NCI-H226 (cell line): ENCODE data around the gene DCAF10.
"Not testable (repeated sequence)": the region's sequence is repeated elsewhere in the genome, so short reads cannot be mapped to it uniquely, and the experiment has no call there.

ENCODE experiments used
- DNase-seq: peaks from one replicate; pipeline ENCODE4 v3.0.0-alpha.2; 2015

Gene DCAF10

GRCh38 chr9:37792122-37792521 lies 8.5 kb upstream of the DCAF10 start:
- DNase-seq = no peak

- DNase-seq = no peak
Measured at GRCh38 chr9:37796232-37796631, 4.4 kb upstream of the DCAF10 start.

GRCh38 chr9:37798677-37799076 lies 1.9 kb upstream of the DCAF10 start:
- no peak for DNase-seq

- DNase-seq = peak; percentile 1
Measured at GRCh38 chr9:37801287-37801850, 772 bp downstream of the DCAF10 start.

GRCh38 chr9:37801959-37802711 lies 1.5 kb downstream of the DCAF10 start:
- no peak for DNase-seq

- no peak for DNase-seq
Measured at GRCh38 chr9:37806271-37806670, 5.7 kb downstream of the DCAF10 start.

- DNase-seq = not testable (repeated sequence)
Measured at GRCh38 chr9:37809676-37810075, 9.1 kb downstream of the DCAF10 start.

- no peak for DNase-seq
Measured at GRCh38 chr9:37811906-37812476, 11.4 kb downstream of the DCAF10 start.

DNA sequence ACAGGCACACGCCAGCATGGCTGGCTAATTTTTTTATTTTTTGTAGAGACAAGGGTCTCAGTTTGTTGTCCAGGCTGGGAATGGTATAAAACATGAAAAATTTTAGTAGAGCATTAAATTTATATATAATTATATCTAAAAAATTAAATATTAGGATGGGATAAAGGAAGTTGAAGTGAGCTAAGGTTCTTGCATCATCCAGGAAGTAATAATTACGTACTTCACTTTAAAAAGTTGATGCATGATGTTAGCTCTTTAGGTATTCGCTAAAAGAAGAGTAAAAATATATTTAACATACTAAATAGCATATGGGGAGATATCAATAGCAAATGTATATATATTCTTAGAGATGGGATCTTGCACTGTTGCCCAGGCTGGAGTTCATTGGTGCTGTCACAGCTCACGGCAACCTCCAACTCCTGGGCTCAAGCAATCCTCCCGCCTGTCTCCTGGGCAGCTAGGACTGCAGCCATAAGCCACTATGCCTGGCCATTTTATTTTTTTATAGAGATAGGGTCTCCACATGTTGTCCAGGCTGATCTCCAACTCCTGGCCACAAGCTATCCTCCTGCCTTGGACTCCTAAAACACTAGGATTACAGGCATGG lies 12.3 kb downstream of the DCAF10 start:
- no peak for DNase-seq

GRCh38 chr9:37818849-37819248 lies 18.3 kb downstream of the DCAF10 start:
- DNase-seq = no peak

DNA sequence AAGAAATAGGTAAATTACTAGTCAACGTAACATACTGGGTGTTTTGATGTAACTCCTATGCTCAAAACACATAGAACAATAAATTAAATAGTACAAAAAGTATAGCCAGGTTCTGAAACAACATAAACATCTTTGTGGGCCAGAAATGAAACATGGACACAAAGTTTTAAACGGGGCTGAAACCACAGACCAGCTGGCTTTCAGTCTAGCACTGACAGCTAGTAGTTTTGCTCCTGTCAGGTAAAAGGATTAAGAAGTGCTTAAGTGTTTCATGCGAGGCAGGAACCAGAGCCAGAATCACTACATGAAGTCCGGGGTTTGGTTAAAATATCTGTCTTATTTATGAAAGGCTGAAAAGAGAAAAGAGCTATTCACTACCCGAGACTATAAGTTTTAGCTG lies 19.5 kb downstream of the DCAF10 start:
- DNase-seq = no peak

GRCh38 chr9:37825174-37825573 lies 24.6 kb downstream of the DCAF10 start:
- DNase-seq = not testable (repeated sequence)

DNA sequence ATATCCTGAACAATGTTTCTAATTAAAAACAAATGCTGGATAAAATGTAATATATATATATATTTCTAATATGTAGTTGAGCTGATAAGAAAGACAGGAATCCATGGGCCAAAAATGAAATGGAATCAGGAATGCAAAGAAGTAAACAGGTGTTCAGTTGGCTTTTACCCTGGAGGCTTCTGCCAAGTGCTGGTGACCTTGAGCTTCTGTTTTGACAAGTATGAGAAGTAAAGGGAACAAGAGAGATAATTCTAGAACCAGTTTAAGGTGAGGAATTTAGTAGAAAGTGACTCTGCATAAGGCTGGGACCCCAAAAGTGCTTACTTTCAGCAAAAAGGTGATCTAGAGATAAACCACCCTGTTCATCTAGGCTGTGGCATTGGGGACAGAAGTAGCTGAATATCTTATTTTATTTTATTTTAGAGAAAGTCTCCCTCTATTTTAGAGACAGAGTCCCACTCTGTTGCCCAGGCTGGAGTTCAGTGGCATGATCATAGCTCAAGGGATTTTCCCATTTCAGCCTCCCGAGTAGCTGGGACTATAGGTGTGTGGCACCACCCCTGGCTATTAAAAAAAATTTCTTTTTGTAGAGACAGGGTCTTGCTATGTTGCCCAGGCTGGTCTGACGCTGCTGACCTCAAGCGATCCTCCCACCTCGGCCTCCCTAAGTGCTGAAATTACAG lies 27.0 kb downstream of the DCAF10 start:
- DNase-seq = no peak

GRCh38 chr9:37835821-37836220 lies 35.2 kb downstream of the DCAF10 start:
- DNase-seq = no peak

GRCh38 chr9:37836386-37836785 lies 35.8 kb downstream of the DCAF10 start:
- no peak for DNase-seq

- DNase-seq = peak; percentile 62
Measured at GRCh38 chr9:37839496-37840461, 39.2 kb downstream of the DCAF10 start.

DNA sequence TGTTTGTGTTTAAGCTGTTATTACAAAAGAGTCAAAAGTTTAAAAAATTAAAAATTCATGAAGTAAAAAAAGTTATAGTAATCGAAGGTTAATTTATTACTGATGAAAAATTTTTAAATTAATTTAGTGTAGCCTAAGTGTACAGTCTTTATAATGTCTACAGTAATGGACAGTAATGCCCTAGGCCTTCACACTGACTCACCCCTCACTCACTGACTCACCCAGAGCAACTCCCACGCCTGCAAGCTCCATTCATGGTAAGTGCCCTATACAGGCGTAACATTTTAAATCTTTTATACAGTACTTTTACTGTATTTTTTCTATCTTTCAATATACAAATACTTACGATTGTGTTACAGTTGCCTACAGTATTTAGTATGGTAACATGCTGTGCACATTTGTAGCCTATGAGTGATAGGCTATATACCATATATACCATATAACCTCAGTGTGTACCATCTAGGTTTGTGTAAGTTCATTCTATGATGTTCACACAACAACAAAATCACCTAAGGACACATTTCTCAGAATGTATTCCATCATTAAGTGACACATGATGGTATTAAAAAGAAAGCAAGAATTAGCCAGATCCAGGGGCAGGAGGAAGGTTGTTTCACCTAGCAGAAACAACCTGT lies 40.1 kb downstream of the DCAF10 start:
- peak; percentile 46 for DNase-seq

DNA sequence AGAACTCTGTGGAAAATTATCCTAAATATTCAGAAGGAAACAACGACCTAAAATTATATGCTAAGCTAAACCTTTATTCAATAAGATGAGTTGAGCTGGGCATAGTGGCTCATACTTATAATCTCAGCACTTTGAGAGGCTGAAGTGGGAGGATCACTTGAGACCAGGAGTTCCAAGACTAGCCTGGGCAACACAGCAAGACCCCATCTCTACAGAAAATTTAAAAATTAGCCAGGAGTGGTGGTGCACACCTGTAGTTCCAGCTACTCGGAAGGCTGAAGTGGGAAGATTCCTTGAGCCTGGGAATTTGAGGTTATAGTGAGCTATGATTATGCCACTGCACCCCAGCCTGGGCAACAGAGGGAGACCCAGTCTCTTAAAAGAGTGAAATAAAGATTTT lies 51.6 kb downstream of the DCAF10 start:
- DNase-seq = no peak

DNA sequence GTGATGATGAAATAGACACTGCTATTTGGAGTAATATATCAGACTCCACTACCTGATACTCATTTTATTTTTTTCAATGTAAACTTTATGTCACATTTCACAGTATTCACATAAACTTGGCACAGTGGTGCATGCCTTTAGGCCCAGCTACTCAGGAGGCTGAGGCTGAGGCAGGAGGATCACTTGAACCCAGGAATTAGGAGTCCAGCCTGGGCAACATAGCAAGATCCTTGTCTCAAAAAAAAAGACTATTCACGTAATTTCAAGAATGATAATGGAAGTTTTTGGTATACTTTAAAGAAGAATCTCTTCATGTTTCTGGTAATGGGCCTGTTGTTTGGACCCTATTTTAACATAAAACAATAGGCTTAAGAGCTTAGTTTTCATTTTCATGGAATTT lies 56.0 kb downstream of the DCAF10 start:
- no peak for DNase-seq

GRCh38 chr9:37859043-37859442 lies 58.4 kb downstream of the DCAF10 start:
- no peak for DNase-seq

GRCh38 chr9:37862530-37862929 lies 61.9 kb downstream of the DCAF10 start:
- DNase-seq = no peak
